A673 (cell line): Measurements from ENCODE around the gene HOXD4.

ENCODE experiments used
- EZH2 ChIP-seq: fragments of 200-600 bp; sonication (generic); IDR thresholded peaks from 2 replicates; pipeline ENCODE4 v1.6.1; 2017; ENCODE audit warnings: borderline replicate concordance, low read depth, mild to moderate bottlenecking, mixed read lengths, antibody characterized with exemption, low read length; ENCODE audit not compliant: poor library complexity, severe bottlenecking
- TF ChIP-seq, protein P1 (sequence below): fragments of 300-800, 200-600 bp; sonication (generic); conservative IDR thresholded peaks from 2 replicates; pipeline ENCODE4 v1.5.1; 2017; ENCODE audit warnings: low read depth, mild to moderate bottlenecking, antibody characterized with exemption, low read length, moderate library complexity, mixed read lengths

DNA sequence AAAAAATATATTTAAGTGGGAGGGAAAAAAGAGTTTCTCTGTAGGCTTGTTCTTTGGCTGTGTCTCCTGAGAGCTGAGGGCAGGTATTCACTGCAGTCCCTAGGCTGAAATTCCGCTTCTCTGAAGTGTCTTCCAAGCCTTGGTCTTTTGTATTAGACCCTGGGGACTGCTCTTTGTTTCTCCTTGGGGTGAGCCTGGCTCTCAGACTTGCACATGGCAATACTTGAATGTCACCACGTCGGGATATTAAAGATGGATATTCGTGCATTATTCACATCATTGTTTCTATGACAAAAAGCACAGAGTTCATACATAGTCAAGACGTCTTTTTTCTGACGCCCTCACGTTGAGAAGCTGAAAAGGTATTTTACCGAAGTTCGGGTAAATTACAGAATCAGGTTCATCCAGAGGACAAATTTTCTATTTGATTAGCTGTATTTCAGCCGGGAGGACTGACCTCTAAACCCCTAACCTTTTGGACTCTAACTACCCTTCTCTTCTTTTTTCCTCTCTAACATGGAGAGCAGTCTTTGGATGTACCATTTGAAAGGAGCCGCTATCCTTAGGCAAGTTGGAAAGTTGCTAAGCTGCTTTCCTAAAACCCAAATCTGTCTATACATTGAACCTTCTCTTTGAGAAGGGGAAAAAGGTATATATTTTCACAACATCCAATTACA, 3.4 kb downstream of the HOXD4 start:
- TF ChIP-seq, protein P1, sequence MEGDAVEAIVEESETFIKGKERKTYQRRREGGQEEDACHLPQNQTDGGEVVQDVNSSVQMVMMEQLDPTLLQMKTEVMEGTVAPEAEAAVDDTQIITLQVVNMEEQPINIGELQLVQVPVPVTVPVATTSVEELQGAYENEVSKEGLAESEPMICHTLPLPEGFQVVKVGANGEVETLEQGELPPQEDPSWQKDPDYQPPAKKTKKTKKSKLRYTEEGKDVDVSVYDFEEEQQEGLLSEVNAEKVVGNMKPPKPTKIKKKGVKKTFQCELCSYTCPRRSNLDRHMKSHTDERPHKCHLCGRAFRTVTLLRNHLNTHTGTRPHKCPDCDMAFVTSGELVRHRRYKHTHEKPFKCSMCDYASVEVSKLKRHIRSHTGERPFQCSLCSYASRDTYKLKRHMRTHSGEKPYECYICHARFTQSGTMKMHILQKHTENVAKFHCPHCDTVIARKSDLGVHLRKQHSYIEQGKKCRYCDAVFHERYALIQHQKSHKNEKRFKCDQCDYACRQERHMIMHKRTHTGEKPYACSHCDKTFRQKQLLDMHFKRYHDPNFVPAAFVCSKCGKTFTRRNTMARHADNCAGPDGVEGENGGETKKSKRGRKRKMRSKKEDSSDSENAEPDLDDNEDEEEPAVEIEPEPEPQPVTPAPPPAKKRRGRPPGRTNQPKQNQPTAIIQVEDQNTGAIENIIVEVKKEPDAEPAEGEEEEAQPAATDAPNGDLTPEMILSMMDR = no peak
- TF ChIP-seq EZH2 = no peak
